Esophagus muscularis mucosa (tissue), 3 donors: ENCODE results near the gene TMEM250.

Experiments used
- CTCF ChIP-seq, 3 experiments: fragments of 200-600 bp in 2 of 3; fragments of 450-650 bp in 1 of 3; sonication (generic) in 2 of 3; IDR thresholded peaks; one replicate each; pipeline ENCODE4 v1.5.1; 2017 to 2019; ENCODE audit warnings: antibody characterized with exemption in 3 of 3, mild to moderate bottlenecking in 2 of 3, moderate library complexity in 1 of 3
- EP300 ChIP-seq: sonication (generic); formaldehyde crosslinking; IDR thresholded peaks from one replicate; pipeline ENCODE4 v1.6.1; 2017; ENCODE audit warnings: antibody characterized with exemption

GRCh38 chr9:136098210-136098609, 20.5 kb downstream of the TMEM250 start:
- TF ChIP-seq EP300 = no peak
- TF ChIP-seq CTCF (IDR thresholded peaks at IDR 0.05) = no peak
